Measurements from ENCODE around the gene TMSB10. TPM values are rescaled to one million over a fixed set of nuclear protein-coding genes. Genes with fewer than 3 reads are reported as not detected.

The TMSB10 gene
- total RNA-seq, 1 experiment from 2014 or later, result 10,548 TPM

DNA sequence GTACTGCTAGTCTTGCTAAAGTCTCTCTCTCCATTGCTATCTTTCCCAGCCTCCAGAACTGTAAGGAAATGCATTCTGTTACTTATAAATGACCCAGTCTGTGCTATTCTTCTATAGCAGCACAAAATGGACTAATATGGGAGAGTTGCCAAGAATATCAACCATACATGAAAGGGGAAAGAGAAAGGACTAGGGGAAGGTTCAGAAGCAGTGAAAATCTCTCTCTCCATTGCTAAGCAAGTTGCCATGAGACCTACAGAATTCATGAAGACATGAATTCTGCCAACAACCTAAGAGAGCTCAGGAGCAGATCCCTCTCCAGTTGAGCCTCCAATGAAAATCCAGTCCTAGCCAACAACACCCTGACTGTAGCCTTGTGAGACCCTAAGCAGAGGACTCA is 21.0 kb upstream of the TMSB10 start:
- no peaks in the 10 kb centered on the region for H3K9me3 ChIP-seq (replicated peaks)
- H3K27me3 ChIP-seq (replicated peaks), result no peaks in the 10 kb centered on the region
- H3K4me1 ChIP-seq (replicated peaks), result peaks cover 42% of the 10 kb centered on the region
- DNase-seq (ENCODE audit: low read depth in 1 of 2, low spot score in 2 of 2), result no peak
- H3K4me3 ChIP-seq, result no peak overlapping the region
- H3K27ac ChIP-seq, result no peak overlapping the region
- no peaks in the 10 kb centered on the region for H3K36me3 ChIP-seq

DNA sequence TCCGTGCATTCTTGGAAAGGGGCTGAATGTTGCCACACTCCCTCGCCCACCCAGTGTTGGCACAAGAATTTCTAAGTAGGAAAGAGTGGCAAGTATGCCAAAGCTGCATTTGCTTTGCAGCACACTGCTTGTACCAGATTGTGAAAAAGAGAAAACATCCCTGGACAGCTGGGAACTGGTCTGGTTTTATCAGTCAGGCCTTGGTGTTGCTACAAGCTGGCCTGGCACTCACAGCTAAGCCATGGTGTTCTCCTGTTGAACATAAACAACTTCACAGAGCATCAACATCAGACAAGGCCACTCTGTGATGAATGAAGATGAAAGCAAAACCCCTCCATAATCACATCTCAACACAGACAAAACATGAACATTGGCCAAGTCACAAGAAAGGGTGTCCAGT is 20.3 kb upstream of the TMSB10 start:
- no peak for DNase-seq (ENCODE audit: low read depth in 1 of 2, low spot score in 2 of 2)
- Histone ChIP-seq H3K27ac (no peak overlapping the region), H3K27me3 (replicated peaks) (no peaks in the 10 kb centered on the region), H3K4me3 (no peak overlapping the region), H3K4me1 (replicated peaks) (peaks cover 41% of the 10 kb centered on the region), H3K9me3 (replicated peaks) (no peaks in the 10 kb centered on the region), H3K36me3 (no peaks in the 10 kb centered on the region)

DNA sequence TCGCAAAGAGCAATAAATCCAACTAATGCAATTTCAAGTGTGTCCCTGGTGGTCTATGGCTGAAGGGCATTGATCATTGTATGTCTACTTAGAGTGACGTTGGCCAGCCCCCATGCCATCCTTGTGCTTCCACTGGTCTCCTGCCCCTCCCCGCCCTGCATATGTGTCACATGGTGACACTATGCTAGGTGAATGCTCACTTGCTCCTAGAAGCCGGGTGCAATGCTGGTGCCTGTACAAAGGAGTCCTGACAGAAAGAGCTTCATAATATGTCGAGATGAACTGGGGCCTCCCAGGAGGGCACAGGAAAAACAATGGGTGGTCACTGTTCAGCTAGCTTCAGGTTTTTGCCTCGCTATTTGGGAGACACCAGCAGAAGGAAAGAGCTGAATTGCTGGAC is 18.7 kb upstream of the TMSB10 start:
- H3K27me3 ChIP-seq (replicated peaks), result no peaks in the 10 kb centered on the region
- H3K27ac ChIP-seq, result no peak overlapping the region
- no peak overlapping the region for H3K4me3 ChIP-seq
- no peaks in the 10 kb centered on the region for H3K9me3 ChIP-seq (replicated peaks)
- peak in 1 of 2 experiments; percentile 29 for DNase-seq (ENCODE audit: low read depth in 1 of 2, low spot score in 2 of 2)
- no peaks in the 10 kb centered on the region for H3K36me3 ChIP-seq
- H3K4me1 ChIP-seq (replicated peaks), result peaks cover 34% of the 10 kb centered on the region

DNA sequence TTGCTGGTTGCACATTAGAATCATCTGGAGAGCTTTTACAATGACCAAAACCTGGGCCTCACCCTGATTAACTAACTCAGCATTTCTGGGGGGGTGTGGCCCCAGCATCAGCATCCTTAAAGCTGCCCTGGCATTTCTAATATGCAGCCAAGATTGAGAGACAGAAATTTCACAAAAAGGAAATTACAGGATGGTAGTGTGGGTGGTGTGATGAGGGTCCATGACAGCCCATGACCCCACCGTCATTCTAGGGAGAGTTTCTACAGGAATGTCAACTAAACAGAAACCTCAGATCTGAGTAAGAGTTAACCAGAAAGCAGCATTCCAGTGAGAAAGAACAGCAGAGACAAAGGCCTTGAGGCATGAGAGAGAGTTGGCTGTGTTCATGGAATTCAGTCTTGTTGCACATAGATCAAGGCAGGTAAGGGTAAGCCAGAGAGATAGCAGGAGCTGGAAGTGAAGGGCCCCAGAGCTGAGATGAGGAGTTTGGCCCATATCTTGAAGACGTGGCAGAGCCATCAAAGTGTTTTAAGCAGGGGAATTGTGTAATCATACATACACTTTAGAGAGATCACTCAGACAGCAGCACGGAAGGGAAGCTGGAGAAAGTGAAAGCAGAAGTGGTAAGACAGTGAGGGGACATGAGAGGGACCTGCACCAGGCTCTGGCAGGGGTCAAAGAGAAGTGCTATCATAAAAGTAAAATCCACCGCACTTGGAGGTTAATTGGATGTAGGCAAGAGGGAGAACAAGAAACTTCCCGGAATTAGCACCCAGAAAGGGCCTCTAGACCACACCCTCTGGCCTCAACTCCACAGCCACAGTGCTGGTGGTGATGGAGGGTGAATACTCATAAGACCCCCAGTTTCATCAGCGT is 16.8 kb upstream of the TMSB10 start:
- peak; percentile 52 to 80 for DNase-seq (ENCODE audit: low read depth in 1 of 2, low spot score in 2 of 2)
- Histone ChIP-seq H3K27me3 (replicated peaks) (no peaks in the 10 kb centered on the region), H3K27ac (peak overlapping the region; percentile 80), H3K4me3 (peak overlapping the region; percentile 9), H3K9me3 (replicated peaks) (no peaks in the 10 kb centered on the region), H3K36me3 (no peaks in the 10 kb centered on the region), H3K4me1 (replicated peaks) (peaks cover 20% of the 10 kb centered on the region)

DNA sequence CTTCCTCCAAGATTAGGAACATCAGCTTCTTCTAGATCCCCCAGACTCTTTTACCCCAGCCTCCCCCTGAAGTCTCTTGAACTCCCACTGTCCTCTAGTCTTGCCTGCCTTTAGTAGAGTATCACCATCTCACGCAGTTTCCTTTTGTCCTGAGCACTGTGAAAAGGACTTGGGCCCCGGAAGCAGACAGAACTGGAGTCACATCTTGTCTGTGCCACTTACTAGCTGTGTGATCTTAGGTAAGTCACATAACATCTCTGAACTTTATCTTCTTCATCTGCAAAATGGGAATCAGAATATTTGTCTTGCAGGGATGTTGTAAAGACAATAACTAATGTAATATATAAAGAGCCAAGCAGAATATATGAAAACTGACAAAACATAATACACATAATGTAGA is 16.1 kb upstream of the TMSB10 start:
- H3K4me1 ChIP-seq (replicated peaks), result peaks cover 21% of the 10 kb centered on the region
- DNase-seq (ENCODE audit: low read depth in 1 of 2, low spot score in 2 of 2), result peak in 1 of 2 experiments; percentile 13
- H3K27me3 ChIP-seq (replicated peaks), result no peaks in the 10 kb centered on the region
- H3K27ac ChIP-seq, result peak overlapping the region; percentile 80
- no peaks in the 10 kb centered on the region for H3K9me3 ChIP-seq (replicated peaks)
- H3K36me3 ChIP-seq, result no peaks in the 10 kb centered on the region
- H3K4me3 ChIP-seq, result no peak overlapping the region

DNA sequence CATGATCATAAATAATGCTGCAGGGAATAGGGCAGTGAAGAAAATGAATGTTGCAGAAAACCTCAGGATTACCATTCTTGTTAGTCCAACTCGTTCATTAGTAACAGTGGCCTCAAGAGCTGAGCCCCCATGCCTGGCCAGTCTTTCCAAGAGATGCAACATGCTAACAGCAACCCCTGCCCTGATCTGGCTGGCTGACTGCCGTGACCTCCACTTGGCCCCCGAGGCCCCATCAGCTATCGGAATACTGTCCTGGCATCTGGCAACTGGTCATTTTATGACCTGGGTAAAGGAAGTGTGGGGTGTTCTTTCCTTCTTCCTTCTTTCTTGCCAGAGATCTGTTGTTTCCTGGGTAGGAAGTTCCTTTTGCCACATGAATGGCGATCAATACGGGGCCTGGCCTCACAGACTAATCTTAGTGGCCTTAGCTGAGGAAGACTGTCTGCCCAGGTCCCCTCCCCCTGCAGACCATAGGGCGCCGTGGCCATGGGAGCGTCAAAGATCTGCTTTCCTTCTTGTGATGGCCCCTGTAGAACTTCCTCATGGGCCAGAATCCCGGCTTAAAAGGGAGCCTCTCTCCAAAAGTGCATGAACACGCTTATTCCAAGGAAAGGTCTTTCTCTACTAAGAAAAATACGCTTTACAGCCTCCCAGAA is 14.0 kb upstream of the TMSB10 start:
- H3K4me3 ChIP-seq, result no peak overlapping the region
- peak in 1 of 2 experiments; percentile 29 for DNase-seq (ENCODE audit: low read depth in 1 of 2, low spot score in 2 of 2)
- H3K36me3 ChIP-seq, result no peaks in the 10 kb centered on the region
- no peaks in the 10 kb centered on the region for H3K9me3 ChIP-seq (replicated peaks)
- peaks cover 35% of the 10 kb centered on the region for H3K4me1 ChIP-seq (replicated peaks)
- no peaks in the 10 kb centered on the region for H3K27me3 ChIP-seq (replicated peaks)
- no peak overlapping the region for H3K27ac ChIP-seq

DNA sequence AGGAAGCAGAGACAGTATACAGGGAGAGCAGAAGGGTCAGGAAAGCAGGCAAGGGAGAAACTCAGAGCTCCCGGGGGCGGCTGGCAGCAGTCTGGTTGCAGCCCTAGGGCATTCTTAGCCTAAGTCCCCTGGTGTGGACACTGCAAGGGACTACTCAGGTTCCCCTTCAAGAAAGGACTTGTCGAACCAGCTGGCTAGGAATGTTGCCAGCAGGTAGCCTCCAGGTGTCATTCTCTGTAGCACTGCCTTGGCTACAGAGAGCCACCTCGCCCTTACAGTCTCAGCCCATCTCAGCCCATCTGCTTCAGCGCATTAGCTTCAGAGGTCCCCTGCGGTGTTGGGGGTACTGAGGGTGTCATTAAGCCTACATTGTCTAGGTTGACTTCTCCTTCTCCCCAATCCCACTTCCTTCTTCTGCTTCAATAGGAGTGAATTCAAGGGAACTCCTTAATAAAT is 11.3 kb upstream of the TMSB10 start:
- Histone ChIP-seq H3K9me3 (replicated peaks) (no peaks in the 10 kb centered on the region), H3K4me3 (no peak overlapping the region), H3K27me3 (replicated peaks) (no peaks in the 10 kb centered on the region), H3K4me1 (replicated peaks) (peaks cover 46% of the 10 kb centered on the region), H3K36me3 (no peaks in the 10 kb centered on the region), H3K27ac (no peak overlapping the region)
- no peak for DNase-seq (ENCODE audit: low read depth in 1 of 2, low spot score in 2 of 2)

DNA sequence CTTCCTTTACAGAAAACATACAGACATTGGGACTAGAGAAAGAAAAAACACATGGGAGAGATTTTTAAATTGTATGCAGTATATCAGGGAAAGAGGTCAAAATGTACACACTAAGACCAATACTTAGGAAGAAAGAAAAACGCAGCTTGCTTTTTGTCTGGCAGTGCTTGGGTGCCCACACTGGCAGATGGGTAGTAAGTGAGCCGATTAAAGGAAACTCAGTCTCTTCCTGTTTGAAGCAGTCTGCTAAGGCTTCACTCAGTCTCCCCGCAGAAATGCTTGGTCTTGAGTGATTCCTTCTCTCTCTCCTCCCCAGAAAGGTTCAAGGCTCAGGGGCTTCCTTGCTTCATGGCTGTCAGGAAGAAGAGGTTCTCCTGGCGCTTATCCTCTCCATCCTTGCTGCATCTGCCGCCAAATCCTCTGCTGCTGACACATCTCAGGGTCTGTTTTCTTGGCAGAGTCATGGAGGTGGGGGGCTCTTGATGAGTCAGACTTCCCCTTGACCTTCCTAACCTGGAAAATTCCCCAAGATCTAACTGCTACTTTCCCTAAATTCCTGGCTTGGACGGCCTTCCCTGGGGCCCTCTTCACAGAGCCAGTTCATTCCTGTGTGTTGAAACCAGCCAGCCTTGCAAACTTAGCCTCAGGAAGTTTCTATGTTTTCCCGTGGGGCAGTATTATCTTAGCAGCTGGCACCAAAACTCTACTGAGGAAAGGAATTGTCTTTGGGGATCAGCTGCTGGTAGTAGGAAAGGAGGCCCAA is 10.5 kb upstream of the TMSB10 start:
- Histone ChIP-seq H3K4me1 (replicated peaks) (peaks cover 42% of the 10 kb centered on the region), H3K36me3 (no peaks in the 10 kb centered on the region), H3K27me3 (replicated peaks) (no peaks in the 10 kb centered on the region), H3K9me3 (replicated peaks) (no peaks in the 10 kb centered on the region), H3K27ac (peak overlapping the region; percentile 61), H3K4me3 (no peak overlapping the region)
- DNase-seq (ENCODE audit: low read depth in 1 of 2, low spot score in 2 of 2), result peak in 1 of 2 experiments; percentile 44

DNA sequence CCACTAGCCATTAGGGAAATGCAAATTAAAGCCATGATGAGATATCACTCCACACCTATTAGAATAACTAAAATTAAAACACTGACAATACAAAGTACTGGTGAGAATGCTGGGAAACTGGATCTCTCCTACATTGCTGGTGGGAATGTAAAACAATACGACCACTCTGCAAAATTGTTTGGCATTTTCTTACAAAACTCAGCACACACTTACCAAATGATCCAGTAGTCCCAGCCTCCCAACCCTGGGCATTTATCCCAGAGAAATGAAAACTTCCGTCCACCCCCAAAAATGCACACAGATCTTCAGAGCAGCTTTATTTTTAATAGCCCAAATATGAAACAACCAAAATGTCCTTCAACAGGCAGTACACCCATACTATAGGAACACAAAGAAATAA is 8.9 kb upstream of the TMSB10 start:
- Histone ChIP-seq H3K4me3 (no peak overlapping the region), H3K36me3 (no peaks in the 10 kb centered on the region), H3K4me1 (replicated peaks) (peaks cover 42% of the 10 kb centered on the region), H3K27ac (no peak overlapping the region), H3K27me3 (replicated peaks) (no peaks in the 10 kb centered on the region), H3K9me3 (replicated peaks) (no peaks in the 10 kb centered on the region)
- no peak for DNase-seq (ENCODE audit: low read depth in 1 of 2, low spot score in 2 of 2)

DNA sequence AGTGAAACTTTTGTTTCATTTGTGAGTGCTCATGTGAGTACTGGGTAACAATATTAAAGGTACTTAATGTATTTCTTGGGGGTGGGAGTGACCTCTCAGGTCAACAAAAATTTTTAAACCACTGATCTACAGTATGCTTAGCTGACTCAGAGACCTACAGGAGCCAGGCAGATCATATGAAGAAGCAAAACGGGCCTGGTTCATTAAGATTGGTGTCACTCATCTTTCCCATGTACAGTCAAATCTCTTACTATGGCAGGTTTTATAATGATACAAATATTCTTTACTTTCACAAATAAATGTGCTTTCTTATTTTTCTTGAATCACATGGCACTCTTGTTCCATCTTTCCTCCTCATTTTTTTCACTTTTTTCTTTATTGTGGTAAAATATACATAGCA is 7.7 kb upstream of the TMSB10 start:
- Histone ChIP-seq H3K27me3 (replicated peaks) (no peaks in the 10 kb centered on the region), H3K9me3 (replicated peaks) (no peaks in the 10 kb centered on the region), H3K4me1 (replicated peaks) (peaks cover 42% of the 10 kb centered on the region), H3K4me3 (no peak overlapping the region), H3K27ac (peak overlapping the region; percentile 55), H3K36me3 (no peaks in the 10 kb centered on the region)
- DNase-seq (ENCODE audit: low read depth in 1 of 2, low spot score in 2 of 2), result no peak

DNA sequence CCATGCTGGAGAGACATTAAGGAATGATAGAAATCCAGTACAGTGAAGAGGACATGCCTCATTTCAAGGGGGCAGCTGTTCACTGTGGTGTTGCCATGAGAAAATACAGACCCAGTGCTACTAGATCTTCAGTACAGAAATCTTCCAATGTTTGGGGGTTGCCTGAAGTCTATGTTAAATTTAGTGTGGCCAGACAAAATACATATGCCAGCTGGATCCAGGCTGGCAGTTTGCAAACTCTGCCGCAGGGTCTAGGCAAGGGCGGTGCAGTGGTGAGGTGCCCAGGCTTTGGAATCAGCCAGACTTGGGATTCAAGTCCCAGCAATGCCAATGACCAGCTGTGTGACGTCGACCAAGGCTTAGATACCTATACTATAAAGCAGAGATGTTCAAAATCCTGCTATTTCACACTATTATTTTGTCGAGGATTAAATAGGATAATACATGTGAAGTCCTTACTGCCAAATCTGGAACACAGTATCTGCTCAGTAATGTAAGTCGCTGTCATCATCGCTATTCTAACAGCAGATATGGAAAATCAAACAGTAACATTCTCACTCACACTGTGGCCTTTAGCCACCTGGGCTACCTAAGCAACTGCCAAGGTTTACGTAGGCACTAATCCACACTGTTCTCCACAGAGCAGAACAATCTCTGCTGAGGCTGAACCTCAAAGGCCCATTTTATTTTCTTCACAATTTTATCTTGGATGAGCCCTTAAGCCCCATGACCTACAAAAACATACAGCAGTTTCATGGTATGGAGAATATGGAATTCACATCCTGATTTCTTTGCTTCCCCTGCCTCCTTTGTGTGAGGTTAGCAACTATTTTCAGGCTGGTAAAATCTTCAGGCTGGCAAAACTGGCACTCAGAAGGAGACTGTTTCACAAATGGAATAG is 5.9 kb upstream of the TMSB10 start:
- H3K36me3 ChIP-seq, result no peaks in the 10 kb centered on the region
- no peak overlapping the region for H3K27ac ChIP-seq
- H3K27me3 ChIP-seq (replicated peaks), result no peaks in the 10 kb centered on the region
- no peak overlapping the region for H3K4me3 ChIP-seq
- H3K9me3 ChIP-seq (replicated peaks), result no peaks in the 10 kb centered on the region
- DNase-seq (ENCODE audit: low read depth in 1 of 2, low spot score in 2 of 2), result peak in 1 of 2 experiments; percentile 28
- H3K4me1 ChIP-seq (replicated peaks), result peaks cover 41% of the 10 kb centered on the region

DNA sequence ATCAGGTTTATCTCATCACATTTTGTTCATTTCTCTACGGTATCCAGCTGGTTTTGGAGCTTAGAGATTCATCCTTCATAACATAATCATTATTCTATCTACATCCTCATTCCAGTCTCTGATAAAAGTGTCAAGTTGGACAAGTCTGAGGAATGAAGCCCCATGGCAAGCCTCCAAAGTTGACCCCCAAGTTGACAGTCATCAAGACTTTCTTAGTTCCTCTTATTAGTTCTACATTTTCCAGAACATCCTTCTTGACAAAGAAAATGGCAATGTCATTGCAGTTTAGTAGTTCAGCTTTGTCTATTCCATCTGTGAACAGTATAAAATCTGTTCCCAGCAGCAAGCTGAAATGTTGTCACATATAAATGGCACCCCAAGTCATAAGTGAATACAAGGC is 4.5 kb upstream of the TMSB10 start:
- Histone ChIP-seq H3K4me1 (replicated peaks) (peaks cover 35% of the 10 kb centered on the region), H3K36me3 (peaks cover 8% of the 10 kb centered on the region), H3K27me3 (replicated peaks) (no peaks in the 10 kb centered on the region), H3K4me3 (no peak overlapping the region), H3K27ac (no peak overlapping the region), H3K9me3 (replicated peaks) (no peaks in the 10 kb centered on the region)
- DNase-seq (ENCODE audit: low read depth in 1 of 2, low spot score in 2 of 2), result no peak

DNA sequence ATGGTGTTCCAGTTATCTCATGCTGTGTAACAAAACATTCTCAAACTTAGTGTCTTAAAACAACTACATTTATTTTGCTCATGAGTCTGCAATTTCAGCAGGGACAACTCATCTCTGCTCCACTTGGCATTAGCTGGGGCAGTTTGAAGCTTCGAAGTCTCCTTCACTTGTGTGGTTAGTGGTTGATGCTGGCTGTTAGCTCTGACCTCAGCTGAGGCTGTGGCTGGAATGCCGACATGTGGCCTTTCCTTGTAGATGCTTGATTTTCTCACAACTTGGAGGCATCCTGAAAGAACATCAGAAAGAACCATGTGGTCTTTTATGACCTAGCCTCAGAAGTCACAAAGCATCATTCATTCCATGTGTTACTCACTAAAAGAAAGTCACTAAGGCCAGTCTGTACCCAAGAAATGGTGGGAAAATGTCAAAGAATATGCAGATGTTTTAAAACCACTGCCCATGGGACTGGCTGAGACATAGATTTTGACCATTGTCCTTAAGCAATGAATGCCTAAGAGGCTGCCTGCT is 3.8 kb upstream of the TMSB10 start:
- no peak overlapping the region for H3K27ac ChIP-seq
- peak in 1 of 2 experiments; percentile 16 for DNase-seq (ENCODE audit: low read depth in 1 of 2, low spot score in 2 of 2)

More for the DNA sequence above, 3.8 kb upstream of the TMSB10 start:
- Histone ChIP-seq H3K36me3 (peaks cover 15% of the 10 kb centered on the region), H3K9me3 (replicated peaks) (no peaks in the 10 kb centered on the region), H3K4me3 (no peak overlapping the region), H3K4me1 (replicated peaks) (peaks cover 31% of the 10 kb centered on the region), H3K27me3 (replicated peaks) (no peaks in the 10 kb centered on the region)
